Transverse colon (tissue), 4 donors: ENCODE measurements around the gene VSTM2L. TPM values are rescaled to one million over a fixed set of nuclear protein-coding genes. Genes with fewer than 3 reads are reported as not detected.
A peak's percentile ranks its signal among the peaks of the same experiment; 100 is the strongest.

Source experiments
- DNase-seq: peaks from one replicate; pipeline ENCODE4 v3.0.0-alpha.2; 2019
- H3K27ac ChIP-seq, 4 donors: fragments of 200-600 bp; sonication (generic); 2 replicates each; pipeline ENCODE4 v1.5.1; 2016 to 2018; ENCODE audit warnings: inconsistent platforms in 4 of 4
- H3K27me3 ChIP-seq: fragments of 200-600 bp; sonication (generic); 2 replicates; pipeline ENCODE4 v1.5.1; 2017; ENCODE audit warnings: inconsistent platforms
- H3K36me3 ChIP-seq, 4 donors: fragments of 200-600 bp; sonication (generic); 2 replicates each; pipeline ENCODE4 v1.5.1; 2017 to 2019; ENCODE audit warnings: inconsistent platforms in 4 of 4
- H3K4me1 ChIP-seq, 4 donors: fragments of 200-600 bp; sonication (generic); 2 replicates each; pipeline ENCODE4 v1.5.1; 2017 to 2020; ENCODE audit warnings: inconsistent platforms in 4 of 4
- H3K4me3 ChIP-seq, 4 donors: fragments of 200-600 bp; sonication (generic); 1 replicate in 1 of 4; 2 replicates in 3 of 4; pipeline versions ENCODE4 v1.5.1 to v1.6.1; 2017 to 2019; ENCODE audit warnings: inconsistent platforms in 4 of 4
- H3K9me3 ChIP-seq, 2 donors: fragments of 200-600 bp; sonication (generic); 2 replicates each; pipeline ENCODE4 v1.5.1; 2017 to 2019; ENCODE audit warnings: inconsistent platforms in 2 of 2
- EP300 ChIP-seq: sonication (generic); formaldehyde crosslinking; IDR thresholded peaks from one replicate; pipeline ENCODE4 v1.6.1; 2017; ENCODE audit warnings: antibody characterized with exemption, low read depth
- POLR2A ChIP-seq: fragments of 450-650 bp; IDR thresholded peaks from one replicate; pipeline ENCODE4 v1.6.1; 2016; ENCODE audit warnings: antibody characterized with exemption, mild to moderate bottlenecking, moderate library complexity
- POLR2AphosphoS5 ChIP-seq, 3 donors: sonication (generic); formaldehyde crosslinking; IDR thresholded peaks; one replicate each; pipeline ENCODE4 v1.6.1; 2016; ENCODE audit warnings: antibody characterized with exemption in 3 of 3
- WGBS, 2 donors: methylation state at CpG; one replicate each; pipeline ENCODE4 v1.1.5; 2018; ENCODE audit warnings: low coverage in 1 of 2; 5-methylcytosine and 5-hydroxymethylcytosine counted together
- in situ Hi-C, 4 donors: fragments of 200-750 bp; cut with MboI; loops; one replicate each; pipeline versions ENCODE4 v1.15.0 to v1.15.1; 2017; ENCODE audit warnings: low sequenced_read_pairs in 3 of 4, low pct_ligation_motif_present in 1 of 4, low pct_unique_long_range_greater_than_20kb in 1 of 4
- intact Hi-C: fragments of 100-400 bp; cut with DNase I; formaldehyde crosslinking; loops from one replicate; pipeline ENCODE4 v1.15.1; 2023; ENCODE audit warnings: low total_unique reads
- total RNA-seq, 4 donors: library from RNA; depleted of rRNA; stranded (reverse); fragments of >200 nt; gene quantifications; one replicate each; pipeline ENCODE4 v1.1.0, GENCODE V29; 2016
- TF ChIP-seq, protein P1 (sequence below), 5 experiments: fragments of 200-600 bp in 3 of 5; fragments of 450-650 bp in 2 of 5; sonication (generic) in 3 of 5; IDR thresholded peaks; 1 replicate in 2 of 5; 2 replicates in 3 of 5; pipeline ENCODE4 v1.5.1; 2016 to 2017; ENCODE audit warnings: antibody characterized with exemption in 5 of 5, inconsistent platforms in 3 of 5, mild to moderate bottlenecking in 2 of 5, moderate library complexity in 1 of 5

The VSTM2L gene
- total RNA-seq, 4 donors from 2014 or later: 3.0 to 6.6 (median 3.0) TPM; not detected in 1

DNA sequence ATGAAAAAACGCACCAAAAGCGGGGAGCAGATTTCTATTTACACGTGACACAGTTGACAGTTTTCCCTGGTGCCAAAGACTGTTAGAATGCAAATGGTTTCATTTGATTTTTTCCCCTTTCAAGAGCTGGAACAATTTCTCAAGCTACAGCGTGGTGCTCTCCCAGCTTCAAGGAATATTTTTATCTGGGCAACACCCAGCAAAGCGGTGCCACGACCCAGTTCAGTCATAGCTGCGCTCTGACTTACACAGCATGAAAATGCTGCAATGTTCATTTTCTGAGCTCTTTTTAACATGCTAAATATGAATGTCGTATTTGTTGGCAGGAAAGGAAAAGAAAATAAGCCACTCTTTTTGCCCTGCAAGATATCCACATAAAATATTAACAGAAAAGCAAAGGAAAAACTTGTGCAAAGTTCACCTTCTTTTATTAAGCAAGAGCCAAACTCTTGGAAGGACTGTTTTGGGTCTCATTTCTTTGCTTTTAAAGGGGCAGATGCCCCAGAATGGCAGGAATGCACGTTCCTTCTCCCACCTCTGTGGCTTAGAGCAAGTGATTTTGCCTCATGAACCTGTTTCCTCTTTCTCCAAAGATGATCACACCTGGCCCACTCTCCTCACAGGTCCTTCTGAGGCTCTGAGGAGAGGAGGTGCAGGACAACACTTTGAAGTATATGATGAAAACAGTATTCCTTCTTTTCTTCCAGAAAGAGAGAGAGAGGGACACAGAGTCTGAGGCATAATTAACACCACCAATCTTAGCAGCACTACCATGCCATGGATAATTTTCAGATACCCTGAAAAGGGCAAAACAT, 83.3 kb downstream of the VSTM2L start:
- 73 to 81% methylated on average over 8 to 9 of the region's 9 CpGs for WGBS, 2 donors
- H3K4me1 ChIP-seq: peaks cover 8 to 34% (median 30%) of the 10 kb centered on the region in 4 donors

DNA sequence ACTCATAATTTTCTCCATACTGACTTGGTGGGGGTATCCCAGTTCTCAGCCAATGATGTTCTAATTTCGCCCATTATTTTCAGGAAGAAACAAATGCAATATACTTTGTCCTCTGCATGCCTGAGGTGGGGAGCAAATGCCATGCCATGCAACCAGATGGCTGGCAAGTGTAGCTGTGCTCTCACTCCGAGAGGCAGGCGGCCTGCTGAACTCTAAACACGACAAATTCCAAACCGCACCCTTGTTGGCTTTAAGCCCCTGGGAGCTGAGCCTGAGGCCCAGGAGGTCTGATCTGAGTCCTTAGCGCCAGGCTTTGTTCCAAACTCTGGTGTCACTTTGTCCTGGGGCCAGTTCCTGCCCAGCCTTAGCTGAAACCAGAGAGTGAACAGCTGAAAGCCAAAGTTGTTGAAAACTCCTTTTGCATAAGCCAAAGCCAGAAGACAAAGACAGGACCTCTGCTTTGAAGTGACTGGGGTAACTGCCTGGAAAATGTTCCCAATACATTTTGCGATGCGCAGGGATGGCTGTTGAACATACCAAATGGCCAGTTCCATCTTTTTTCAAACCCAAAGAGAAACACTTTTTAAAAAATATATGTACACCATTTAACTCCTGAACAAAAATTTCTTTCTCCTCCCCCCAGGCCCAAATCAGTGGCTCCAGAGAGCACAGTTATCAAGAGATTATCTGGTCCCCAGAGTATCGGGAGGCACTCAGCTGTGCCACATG, 84.1 kb downstream of the VSTM2L start:
- no peaks in the 10 kb centered on the region for H3K27me3 ChIP-seq
- TF ChIP-seq POLR2AphosphoS5 (IDR thresholded peaks at IDR 0.05) (no peak), EP300 (no peak), POLR2A (no peak)
- TF ChIP-seq, protein P1, sequence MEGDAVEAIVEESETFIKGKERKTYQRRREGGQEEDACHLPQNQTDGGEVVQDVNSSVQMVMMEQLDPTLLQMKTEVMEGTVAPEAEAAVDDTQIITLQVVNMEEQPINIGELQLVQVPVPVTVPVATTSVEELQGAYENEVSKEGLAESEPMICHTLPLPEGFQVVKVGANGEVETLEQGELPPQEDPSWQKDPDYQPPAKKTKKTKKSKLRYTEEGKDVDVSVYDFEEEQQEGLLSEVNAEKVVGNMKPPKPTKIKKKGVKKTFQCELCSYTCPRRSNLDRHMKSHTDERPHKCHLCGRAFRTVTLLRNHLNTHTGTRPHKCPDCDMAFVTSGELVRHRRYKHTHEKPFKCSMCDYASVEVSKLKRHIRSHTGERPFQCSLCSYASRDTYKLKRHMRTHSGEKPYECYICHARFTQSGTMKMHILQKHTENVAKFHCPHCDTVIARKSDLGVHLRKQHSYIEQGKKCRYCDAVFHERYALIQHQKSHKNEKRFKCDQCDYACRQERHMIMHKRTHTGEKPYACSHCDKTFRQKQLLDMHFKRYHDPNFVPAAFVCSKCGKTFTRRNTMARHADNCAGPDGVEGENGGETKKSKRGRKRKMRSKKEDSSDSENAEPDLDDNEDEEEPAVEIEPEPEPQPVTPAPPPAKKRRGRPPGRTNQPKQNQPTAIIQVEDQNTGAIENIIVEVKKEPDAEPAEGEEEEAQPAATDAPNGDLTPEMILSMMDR (IDR thresholded peaks at IDR 0.05): no peak
- WGBS, 2 donors: 61 to 90% methylated on average over 2 to 9 of the region's 9 CpGs
- H3K4me1 ChIP-seq: peaks cover 8 to 42% (median 34%) of the 10 kb centered on the region in 4 donors
- H3K27ac ChIP-seq: peak overlapping the region in 3 of 4 donors; percentile 16 to 36 (median 22)
- DNase-seq: peak; percentile 35
- no peaks in the 10 kb centered on the region for H3K36me3 ChIP-seq
- H3K4me3 ChIP-seq: no peak overlapping the region
- intact Hi-C loops: loop anchor here (10.0 kb wide), 1 partner anchor 232 kb away; no protein-coding TSS in a partner anchor
- in situ Hi-C loops: loop anchor here in 2 of 4 donors (25.0 kb wide), 1 partner anchor 425 kb away; no protein-coding TSS in a partner anchor
- H3K9me3 ChIP-seq: no peaks in the 10 kb centered on the region

More for the DNA sequence above, 83.3 kb downstream of the VSTM2L start:
- Histone ChIP-seq H3K27me3 (no peaks in the 10 kb centered on the region), H3K9me3 (no peaks in the 10 kb centered on the region), H3K4me3 (no peak overlapping the region), H3K27ac (peak overlapping the region in 3 of 4 donors; percentile 16 to 36 (median 22)), H3K36me3 (peaks cover 0 to under 1% (median 0%) of the 10 kb centered on the region in 4 donors)
- DNase-seq: no peak
- intact Hi-C loops: loop anchor here (10.0 kb wide), 1 partner anchor 231 kb away; no protein-coding TSS in a partner anchor
- in situ Hi-C loops: loop anchor here in 2 of 4 donors (25.0 kb wide), 1 partner anchor 424 kb away; no protein-coding TSS in a partner anchor
- TF ChIP-seq, protein P1 (IDR thresholded peaks at IDR 0.05): no peak
- TF ChIP-seq POLR2A (no peak), POLR2AphosphoS5 (IDR thresholded peaks at IDR 0.05) (no peak), EP300 (no peak)

DNA sequence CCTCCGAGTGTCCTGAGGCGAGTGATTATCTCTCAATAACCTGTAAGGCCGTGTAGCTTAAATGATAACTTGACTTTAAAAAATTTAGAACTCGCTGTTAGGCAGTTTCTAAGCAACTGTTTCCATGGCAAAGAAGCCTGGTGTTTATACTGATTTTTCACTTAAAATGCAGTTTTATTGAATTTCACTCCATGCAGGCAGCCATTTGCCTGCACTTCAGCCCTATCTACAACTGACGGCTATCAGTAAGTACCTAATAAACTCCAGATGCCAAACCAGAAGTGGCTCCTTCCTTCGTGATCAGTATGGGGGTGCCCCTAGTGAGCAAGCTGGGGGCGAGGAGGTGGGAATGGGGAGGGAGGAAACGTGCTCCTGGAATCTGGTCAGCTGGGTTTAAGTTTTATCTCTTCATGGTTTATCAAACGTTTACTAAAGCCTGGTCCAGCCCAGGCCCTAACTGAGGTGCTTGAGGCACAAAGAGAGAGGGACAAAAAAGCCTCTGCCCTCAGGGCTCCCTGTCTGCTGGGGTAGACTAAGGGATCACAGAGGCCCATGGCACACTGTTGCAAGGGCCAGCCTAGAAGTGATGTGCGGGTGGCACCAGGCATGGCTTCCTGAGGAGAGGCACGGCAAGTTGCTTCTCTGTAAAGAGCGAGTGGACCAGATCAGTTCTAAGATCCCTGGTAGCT, 84.8 kb downstream of the VSTM2L start:
- in situ Hi-C loops: loop anchor here in 2 of 4 donors (25.0 kb wide), 1 partner anchor 425 kb away; no protein-coding TSS in a partner anchor
- H3K4me3 ChIP-seq: no peak overlapping the region

DNA sequence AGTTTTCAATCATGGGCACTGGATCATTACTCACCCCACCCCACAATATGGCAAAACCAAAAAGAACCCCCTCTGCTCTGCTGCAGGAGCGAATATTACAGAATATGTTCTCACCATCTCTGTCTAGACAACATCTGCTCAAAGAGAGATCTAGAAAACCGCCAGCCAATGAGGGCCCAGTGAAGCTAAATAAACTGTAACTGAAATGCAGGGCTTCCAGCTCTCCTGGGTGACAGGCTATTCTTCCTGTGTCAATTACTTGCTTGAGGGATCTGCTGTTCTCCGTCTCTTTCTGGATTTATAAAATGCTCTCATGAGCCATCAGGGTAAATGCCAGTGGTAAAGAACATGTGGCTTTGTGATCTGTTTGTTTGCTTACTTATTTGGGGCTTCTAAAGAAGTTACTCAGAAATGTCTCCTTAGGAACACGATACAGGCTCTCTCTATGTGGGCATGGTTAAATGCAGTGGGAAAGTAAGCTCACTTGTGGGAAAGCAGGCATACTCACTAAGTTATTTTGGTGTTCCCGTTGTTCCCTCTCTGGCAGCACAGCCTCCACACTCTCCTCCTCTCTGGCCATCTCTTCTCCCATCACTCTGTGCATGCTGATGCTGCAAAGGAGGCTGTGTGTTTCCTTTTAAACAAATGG, 85.5 kb downstream of the VSTM2L start:
- no peak overlapping the region for H3K4me3 ChIP-seq
- H3K27me3 ChIP-seq: no peaks in the 10 kb centered on the region
- no peaks in the 10 kb centered on the region for H3K36me3 ChIP-seq
- in situ Hi-C loops (loop anchor here in 2 of 4 donors (25.0 kb wide), 1 partner anchor 426 kb away; no protein-coding TSS in a partner anchor), intact Hi-C loops (loop anchor here (10.0 kb wide), 1 partner anchor 234 kb away; no protein-coding TSS in a partner anchor)
- H3K9me3 ChIP-seq: no peaks in the 10 kb centered on the region
- H3K27ac ChIP-seq: no peak overlapping the region
- peaks cover 14 to 56% (median 43%) of the 10 kb centered on the region in 4 donors for H3K4me1 ChIP-seq
- DNase-seq: no peak
- WGBS, 2 donors: 92 to 100% methylated on average over 1 to 5 of the region's 5 CpGs
- TF ChIP-seq, protein P1 (IDR thresholded peaks at IDR 0.05): no peak
- TF ChIP-seq EP300: no peak
- TF ChIP-seq POLR2A: no peak
- no peak for TF ChIP-seq POLR2AphosphoS5 (IDR thresholded peaks at IDR 0.05)

More for the DNA sequence above, 84.8 kb downstream of the VSTM2L start:
- H3K27me3 ChIP-seq: no peaks in the 10 kb centered on the region
- no peaks in the 10 kb centered on the region for H3K9me3 ChIP-seq
- H3K4me1 ChIP-seq: peaks cover 14 to 49% (median 39%) of the 10 kb centered on the region in 4 donors
- WGBS, 2 donors: 80 to 86% methylated on average over 2 to 12 of the region's 12 CpGs
- H3K36me3 ChIP-seq: no peaks in the 10 kb centered on the region
- TF ChIP-seq EP300: no peak
- TF ChIP-seq POLR2A: no peak
- intact Hi-C loops: loop anchor here (10.0 kb wide), 1 partner anchor 233 kb away; no protein-coding TSS in a partner anchor
- DNase-seq: no peak
- peak overlapping the region in 3 of 4 donors; percentile 16 to 36 (median 22) for H3K27ac ChIP-seq
